Upper lobe of right lung (tissue), 1 donor: ENCODE results near the gene TMEM272. TPM values are rescaled to one million over a fixed set of nuclear protein-coding genes. Genes with fewer than 3 reads are reported as not detected.

ENCODE experiments used
- ATAC-seq: fragments of 200-7000 bp; cut with Tn5 transposase; one replicate; pipeline ENCODE4 v1.9.1; 2020; ENCODE audit warnings: mild to moderate bottlenecking, moderate library complexity
- DNase-seq: peaks from one replicate; pipeline ENCODE4 v3.0.0-alpha.2; 2020
- H3K27ac ChIP-seq: fragments of 200-600 bp; one replicate; pipeline ENCODE4 v1.8.0; 2022
- H3K27me3 ChIP-seq: fragments of 200-600 bp; one replicate; pipeline ENCODE4 v1.8.0; 2022; ENCODE audit warnings: mild to moderate bottlenecking
- H3K36me3 ChIP-seq: fragments of 200-600 bp; one replicate; pipeline ENCODE4 v1.8.0; 2022
- H3K4me1 ChIP-seq: fragments of 200-600 bp; one replicate; pipeline ENCODE4 v1.8.0; 2022
- H3K4me3 ChIP-seq: fragments of 200-600 bp; one replicate; pipeline ENCODE4 v1.8.0; 2022; ENCODE audit warnings: mild to moderate bottlenecking
- H3K9me3 ChIP-seq: fragments of 200-600 bp; one replicate; pipeline ENCODE4 v1.8.0; 2022
- intact Hi-C: fragments of 100-400 bp; cut with DNase I; formaldehyde crosslinking; loops from one replicate; pipeline ENCODE4 v1.11.0; 2022
- total RNA-seq: library from RNA; stranded (reverse); fragmentation: NEBNext Ultra II Directional; extraction: Animal tissue kit (Norgen Biotek cat#: 25700); gene quantifications from one replicate; pipeline ENCODE4 v1.2.1, GENCODE V29; 2021
- TF ChIP-seq, protein P1 (sequence below): fragments of 200-600 bp; IDR thresholded peaks from one replicate; pipeline ENCODE4 v1.8.0; 2022; ENCODE audit warnings: antibody characterized with exemption
- donor health status: DM: no; HTN: yes; CAD: no; lungs with severe emphysema.

TMEM272 gene
- total RNA-seq, 1 donor from 2014 or later: not detected

DNA sequence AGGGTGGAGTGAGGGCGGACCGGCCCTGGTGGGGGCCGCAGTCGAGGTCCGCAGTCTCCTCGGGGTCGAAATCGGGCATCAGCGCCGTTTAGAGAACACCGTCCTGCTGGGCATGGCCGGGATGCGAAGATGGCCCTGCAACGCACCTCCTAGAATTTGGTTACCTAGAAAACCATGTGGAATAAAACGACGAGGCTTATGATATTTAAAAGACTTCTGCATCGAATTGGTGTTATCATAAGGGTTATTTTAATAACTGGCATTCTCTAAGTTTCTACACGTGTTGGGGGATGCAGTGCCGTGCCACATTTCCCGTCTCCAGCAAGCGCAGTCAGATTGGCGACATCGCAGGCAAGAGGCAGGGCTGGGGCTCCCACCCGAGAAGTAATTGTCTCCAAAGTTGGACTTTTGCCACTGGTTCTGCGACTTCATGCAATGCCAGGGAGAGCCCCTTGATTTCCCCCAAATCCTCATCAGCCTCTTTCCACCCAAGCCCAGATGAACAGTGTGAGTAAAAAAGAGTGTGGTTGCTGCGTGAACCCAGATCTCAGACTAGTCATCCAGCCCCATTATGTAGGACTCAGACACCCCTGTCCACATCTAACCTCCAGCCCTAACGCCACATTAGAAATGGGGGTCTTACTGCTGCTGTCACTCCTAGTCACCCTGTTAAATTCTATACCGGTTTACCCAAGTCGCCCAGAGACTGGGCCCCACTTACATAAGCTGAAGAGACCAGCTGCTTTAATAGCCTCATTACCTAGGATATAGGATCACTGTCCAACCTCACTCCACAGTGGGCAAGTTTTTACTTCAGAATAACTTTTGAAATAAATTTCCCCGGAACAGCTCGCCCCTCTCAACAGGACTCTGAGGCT, 40.4 kb downstream of the TMEM272 start:
- DNase-seq: no peak
- no peaks in the 10 kb centered on the region for H3K36me3 ChIP-seq
- TF ChIP-seq, protein P1, sequence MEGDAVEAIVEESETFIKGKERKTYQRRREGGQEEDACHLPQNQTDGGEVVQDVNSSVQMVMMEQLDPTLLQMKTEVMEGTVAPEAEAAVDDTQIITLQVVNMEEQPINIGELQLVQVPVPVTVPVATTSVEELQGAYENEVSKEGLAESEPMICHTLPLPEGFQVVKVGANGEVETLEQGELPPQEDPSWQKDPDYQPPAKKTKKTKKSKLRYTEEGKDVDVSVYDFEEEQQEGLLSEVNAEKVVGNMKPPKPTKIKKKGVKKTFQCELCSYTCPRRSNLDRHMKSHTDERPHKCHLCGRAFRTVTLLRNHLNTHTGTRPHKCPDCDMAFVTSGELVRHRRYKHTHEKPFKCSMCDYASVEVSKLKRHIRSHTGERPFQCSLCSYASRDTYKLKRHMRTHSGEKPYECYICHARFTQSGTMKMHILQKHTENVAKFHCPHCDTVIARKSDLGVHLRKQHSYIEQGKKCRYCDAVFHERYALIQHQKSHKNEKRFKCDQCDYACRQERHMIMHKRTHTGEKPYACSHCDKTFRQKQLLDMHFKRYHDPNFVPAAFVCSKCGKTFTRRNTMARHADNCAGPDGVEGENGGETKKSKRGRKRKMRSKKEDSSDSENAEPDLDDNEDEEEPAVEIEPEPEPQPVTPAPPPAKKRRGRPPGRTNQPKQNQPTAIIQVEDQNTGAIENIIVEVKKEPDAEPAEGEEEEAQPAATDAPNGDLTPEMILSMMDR: no peak
- H3K27me3 ChIP-seq: no peaks in the 10 kb centered on the region
- peak overlapping the region; percentile 99 for H3K27ac ChIP-seq
- H3K9me3 ChIP-seq: no peaks in the 10 kb centered on the region
- no peak for ATAC-seq
- peak overlapping the region; percentile 57 for H3K4me3 ChIP-seq
- peaks cover 35% of the 10 kb centered on the region for H3K4me1 ChIP-seq
- intact Hi-C loops: no loop called here

DNA sequence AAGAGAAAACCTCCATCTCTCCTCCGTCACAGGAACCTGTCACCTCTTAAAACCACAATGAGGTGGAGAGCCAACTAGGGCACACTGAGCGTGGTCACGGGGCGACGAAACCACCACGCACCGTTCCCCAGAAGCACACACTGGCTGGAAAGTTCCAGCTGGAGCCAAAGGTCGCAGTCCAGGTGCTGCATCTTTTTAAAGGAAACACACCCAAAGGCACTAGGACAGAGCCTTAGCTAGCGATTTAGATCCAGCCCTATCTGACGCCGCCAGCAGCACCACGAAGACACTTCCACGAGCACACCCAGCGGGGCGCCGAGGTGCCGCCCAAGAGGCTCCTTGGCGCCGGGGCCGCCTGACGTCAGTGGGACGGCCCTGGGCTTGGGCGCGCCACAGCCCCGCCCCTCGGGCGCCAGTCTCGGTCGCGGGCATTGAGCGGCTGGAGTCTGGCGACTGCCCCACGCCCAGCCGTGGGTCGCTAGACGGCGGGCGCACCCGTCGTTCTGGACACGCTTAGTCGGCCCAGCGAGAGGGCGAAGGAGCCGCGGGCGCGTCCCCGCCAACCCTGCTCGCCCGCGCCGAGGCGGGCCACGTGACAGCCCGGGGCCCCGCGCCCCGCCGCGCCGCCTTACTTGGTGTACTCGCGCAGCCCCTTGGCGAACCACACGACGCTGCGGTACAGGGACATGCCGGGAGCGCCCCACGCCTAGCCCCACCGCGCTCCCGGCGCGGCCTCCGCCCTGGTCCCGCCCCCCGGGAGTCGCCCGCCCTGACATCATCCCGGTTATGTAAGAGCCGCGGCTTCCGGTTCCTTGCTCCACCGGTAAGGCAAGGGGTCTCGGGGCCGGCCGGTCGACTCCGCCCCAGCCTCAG, 41.3 kb downstream of the TMEM272 start, which contains the start of gene DHRS12:
TSS of gene DHRS12 (minus strand) at position 742 of the 873 bp plus-strand sequence. CDS start 4,504 bp downstream, outside the sequence.
- Histone ChIP-seq H3K27ac (peak within 1 kb of the TSS; percentile 99), H3K9me3 (no peaks in the 10 kb centered on the region), H3K36me3 (no peaks in the 10 kb centered on the region), H3K27me3 (no peaks in the 10 kb centered on the region), H3K4me3 (peak within 1 kb of the TSS; percentile 57), H3K4me1 (peaks cover 35% of the 10 kb centered on the region)
- peak; percentile 92 for ATAC-seq
- TF ChIP-seq, protein P1: no peak
- DNase-seq: peak; percentile 96
- intact Hi-C loops: no loop called here

DNA sequence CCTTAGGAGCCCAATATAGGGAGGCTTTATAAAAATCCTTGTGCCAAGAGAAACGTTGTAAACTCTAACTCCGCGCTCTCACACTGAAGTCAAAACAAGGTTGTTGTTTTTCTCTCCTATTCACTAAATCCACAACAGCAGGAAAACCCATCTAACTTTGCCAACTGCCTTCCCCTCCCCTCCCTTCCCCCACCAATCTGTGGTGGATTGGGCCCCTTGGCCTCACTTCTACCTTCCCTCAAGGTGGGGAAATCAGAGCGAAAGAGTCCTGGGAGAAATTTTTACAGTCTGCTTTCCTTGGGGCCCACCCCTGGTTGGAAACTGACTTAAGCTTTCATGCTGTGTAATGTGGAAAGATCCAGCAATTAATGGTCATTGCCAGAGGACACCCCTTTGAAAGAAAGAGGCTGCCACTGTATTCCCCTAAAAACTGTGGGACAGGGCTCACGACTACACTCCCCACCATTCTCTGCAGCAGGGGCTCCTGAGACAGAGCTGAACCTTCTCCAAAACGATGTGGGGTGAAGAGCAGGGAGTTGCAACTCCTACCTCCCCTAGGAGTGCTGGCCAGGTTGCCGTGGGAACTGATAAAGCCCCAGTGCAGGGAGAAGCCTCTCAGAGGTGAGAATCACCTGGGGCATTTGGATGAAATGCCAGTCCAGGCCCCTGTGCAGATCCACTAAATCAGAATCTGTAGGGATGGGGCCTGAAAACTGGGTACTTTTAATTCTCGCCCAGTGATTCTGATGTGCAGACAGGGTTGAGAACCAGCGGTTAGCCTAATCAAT, 42.2 kb downstream of the TMEM272 start:
- TF ChIP-seq, protein P1: no peak
- Histone ChIP-seq H3K27ac (peak overlapping the region; percentile 99), H3K4me3 (peak overlapping the region; percentile 57), H3K9me3 (no peaks in the 10 kb centered on the region), H3K36me3 (no peaks in the 10 kb centered on the region), H3K4me1 (peaks cover 35% of the 10 kb centered on the region), H3K27me3 (no peaks in the 10 kb centered on the region)
- no peak for DNase-seq
- intact Hi-C loops: no loop called here
- no peak for ATAC-seq

DNA sequence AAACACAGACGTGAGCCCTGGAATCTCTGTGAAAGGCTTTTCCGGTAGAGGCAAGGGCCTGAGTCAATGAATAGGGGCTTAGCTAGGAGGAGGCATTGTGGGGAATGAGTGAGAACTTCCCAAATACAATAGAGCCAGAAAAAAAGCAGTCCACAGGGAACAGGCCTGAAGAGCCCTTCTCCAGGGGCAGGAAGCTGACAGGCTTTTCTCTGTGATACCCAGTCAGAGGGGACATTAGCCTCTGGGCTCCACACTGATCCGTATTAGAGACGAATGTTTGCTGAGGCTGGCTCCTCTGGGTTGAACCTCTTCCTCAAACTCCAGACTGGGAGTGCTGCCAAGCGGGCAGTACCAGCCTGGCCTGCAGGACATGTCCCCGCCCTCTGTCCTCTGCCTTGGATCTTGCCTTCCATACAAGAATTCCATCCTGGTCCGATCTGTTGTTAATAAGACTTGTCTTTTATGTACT, 43.3 kb downstream of the TMEM272 start:
- peak; percentile 90 for DNase-seq
- H3K27me3 ChIP-seq: no peaks in the 10 kb centered on the region
- H3K4me3 ChIP-seq: no peak overlapping the region
- TF ChIP-seq, protein P1: no peak
- intact Hi-C loops: no loop called here
- peak; percentile 36 for ATAC-seq
- H3K9me3 ChIP-seq: no peaks in the 10 kb centered on the region
- H3K36me3 ChIP-seq: no peaks in the 10 kb centered on the region
- peak overlapping the region; percentile 56 for H3K27ac ChIP-seq
- peaks cover 35% of the 10 kb centered on the region for H3K4me1 ChIP-seq

DNA sequence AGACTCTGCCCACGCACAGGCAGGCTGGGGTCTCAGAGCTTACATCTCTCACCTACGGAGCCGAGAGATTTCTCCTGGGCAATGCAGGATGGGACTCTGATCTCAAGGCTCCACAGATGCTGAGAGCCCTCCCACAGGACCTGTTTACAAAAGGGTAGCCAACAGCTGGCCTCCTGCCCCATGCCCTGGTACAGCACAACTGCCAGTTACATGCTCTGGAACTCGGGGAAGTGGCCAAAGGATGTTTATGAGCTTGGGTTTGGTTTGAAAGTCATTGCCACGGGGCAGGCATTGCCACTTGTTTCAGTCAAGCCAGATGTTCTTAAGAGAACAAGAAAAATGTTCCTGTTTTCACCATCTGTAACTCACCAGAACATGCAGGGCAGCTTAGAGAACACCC, 44.5 kb downstream of the TMEM272 start:
- intact Hi-C loops: no loop called here

More for the DNA sequence above, 44.5 kb downstream of the TMEM272 start:
- Histone ChIP-seq H3K27me3 (no peaks in the 10 kb centered on the region), H3K36me3 (no peaks in the 10 kb centered on the region), H3K27ac (no peak overlapping the region), H3K9me3 (no peaks in the 10 kb centered on the region), H3K4me1 (peaks cover 35% of the 10 kb centered on the region), H3K4me3 (no peak overlapping the region)
- DNase-seq (no peak), ATAC-seq (no peak)
- TF ChIP-seq, protein P1: no peak
